ENCODE data around the gene ETFDH. TPM values are rescaled to one million over a fixed set of nuclear protein-coding genes. Genes with fewer than 3 reads are reported as not detected.

ETFDH gene
- total and polyA plus RNA-seq, 9 of the 15 experiments (the other 6 are each of a cell fraction or from before 2014, with no cell fraction given): 14.6 to 33.6 (median 25.9) TPM

DNA sequence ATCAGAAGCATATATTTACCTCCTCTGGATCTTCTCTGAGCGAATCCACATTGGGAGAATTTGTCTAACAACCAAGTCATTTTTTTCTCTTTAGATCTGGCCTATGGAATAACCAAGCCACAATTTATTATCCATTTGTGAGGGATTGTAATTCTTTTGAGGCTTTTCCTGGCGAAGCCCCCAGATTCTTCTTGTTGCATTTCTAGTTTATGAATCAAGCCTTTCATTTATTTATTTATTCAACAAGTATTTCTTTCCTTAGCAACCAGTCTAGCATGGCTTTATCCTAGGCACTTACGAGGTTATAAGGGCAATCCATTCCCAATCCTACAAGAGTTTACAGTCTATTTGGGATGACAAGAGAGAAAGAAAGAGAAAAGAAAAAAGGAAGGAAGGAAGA, 78.3 kb downstream of the ETFDH start:
- H3K9me1 ChIP-seq (ENCODE audit: control insufficient read depth, insufficient read depth, low read length): no peaks in the 10 kb centered on the region
- CTCF ChIA-PET (ENCODE audit: low intra/inter-chr PET ratio): no interaction called here
- H3K27ac ChIP-seq (ENCODE audit: extremely low read depth, low read depth, low read length): no peak overlapping the region
- H3K27me3 ChIP-seq (ENCODE audit: control insufficient read depth in 2 of 2, insufficient read depth in 2 of 2, low read length in 2 of 2): no peaks in the 10 kb centered on the region
- ATAC-seq (no peak), DNase-seq (ENCODE audit: extremely low read depth in 1 of 4, low spot score in 3 of 4) (no peak), FAIRE-seq (no peak)
- H2AFZ ChIP-seq (ENCODE audit: low read depth, low read length): no peak overlapping the region; the same call in 1 of the 2 replicates
- H3K4me1 ChIP-seq (replicated peaks in 1 of 2; ENCODE audit: control insufficient read depth in 2 of 2, insufficient read depth in 2 of 2, low read length in 2 of 2): no peaks in the 10 kb centered on the region; a peak in 1 of 5 replicates
- POLR2A ChIA-PET: no interaction called here
- no peaks in the 10 kb centered on the region for H4K20me1 ChIP-seq (replicated peaks; ENCODE audit: control insufficient read depth, insufficient read depth, low read length)
- no peaks in the 10 kb centered on the region for H3K79me2 ChIP-seq (ENCODE audit: control insufficient read depth, insufficient read depth, low read length)
- WGBS (ENCODE audit: insufficient coverage, low coverage, missing lambda C conversion rate): 25% methylated on average over 3 of the region's 3 CpGs
- no peak overlapping the region for H3K9ac ChIP-seq (ENCODE audit: insufficient read depth in 1 of 2, low read depth in 2 of 2, low read length in 2 of 2)
- no peaks in the 10 kb centered on the region for H3K9me3 ChIP-seq (replicated peaks; ENCODE audit: control insufficient read depth, insufficient read depth, low read depth, low read length)
- BruUV-seq (replicated peaks): no TSS peak
- intact Hi-C loops (cut with micrococcal nuclease): no loop called here
- H3K4me2 ChIP-seq (ENCODE audit: insufficient read depth, low read length): no peak overlapping the region
- no peak overlapping the region for H3K4me3 ChIP-seq
- in situ Hi-C loops (cut with MboI): no loop called here
- TF ChIP-seq BMI1 (IDR thresholded peaks at IDR 0.05; ENCODE audit: low read length) (no peak), ARID2 (IDR thresholded peaks at IDR 0.05) (no peak), MTA3 (IDR thresholded peaks at IDR 0.05; ENCODE audit: borderline replicate concordance) (no peak), MTA1 (IDR thresholded peaks at IDR 0.05; ENCODE audit: borderline replicate concordance) (no peak), KLF13 (tag; IDR thresholded peaks at IDR 0.05; ENCODE audit: borderline replicate concordance, low read depth) (no peak), SPI1 (IDR thresholded peaks at IDR 0.05; ENCODE audit: borderline replicate concordance, low read depth, low read length) (no peak), ZC3H4 (CRISPR knock-in tag; IDR thresholded peaks at IDR 0.05; ENCODE audit: borderline replicate concordance) (no peak), ZNF79 (CRISPR knock-in tag; IDR thresholded peaks at IDR 0.05; ENCODE audit: low read depth) (no peak)
- TF ChIP-seq, protein P1, sequence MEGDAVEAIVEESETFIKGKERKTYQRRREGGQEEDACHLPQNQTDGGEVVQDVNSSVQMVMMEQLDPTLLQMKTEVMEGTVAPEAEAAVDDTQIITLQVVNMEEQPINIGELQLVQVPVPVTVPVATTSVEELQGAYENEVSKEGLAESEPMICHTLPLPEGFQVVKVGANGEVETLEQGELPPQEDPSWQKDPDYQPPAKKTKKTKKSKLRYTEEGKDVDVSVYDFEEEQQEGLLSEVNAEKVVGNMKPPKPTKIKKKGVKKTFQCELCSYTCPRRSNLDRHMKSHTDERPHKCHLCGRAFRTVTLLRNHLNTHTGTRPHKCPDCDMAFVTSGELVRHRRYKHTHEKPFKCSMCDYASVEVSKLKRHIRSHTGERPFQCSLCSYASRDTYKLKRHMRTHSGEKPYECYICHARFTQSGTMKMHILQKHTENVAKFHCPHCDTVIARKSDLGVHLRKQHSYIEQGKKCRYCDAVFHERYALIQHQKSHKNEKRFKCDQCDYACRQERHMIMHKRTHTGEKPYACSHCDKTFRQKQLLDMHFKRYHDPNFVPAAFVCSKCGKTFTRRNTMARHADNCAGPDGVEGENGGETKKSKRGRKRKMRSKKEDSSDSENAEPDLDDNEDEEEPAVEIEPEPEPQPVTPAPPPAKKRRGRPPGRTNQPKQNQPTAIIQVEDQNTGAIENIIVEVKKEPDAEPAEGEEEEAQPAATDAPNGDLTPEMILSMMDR (IDR thresholded peaks at IDR 0.05 in 2 of 3, conservative IDR thresholded peaks at IDR 0.05 in 1 of 3; ENCODE audit: insufficient read depth in 2 of 3, low read depth in 1 of 3, low read length in 3 of 3): no peak
- TF ChIP-seq, protein P2, sequence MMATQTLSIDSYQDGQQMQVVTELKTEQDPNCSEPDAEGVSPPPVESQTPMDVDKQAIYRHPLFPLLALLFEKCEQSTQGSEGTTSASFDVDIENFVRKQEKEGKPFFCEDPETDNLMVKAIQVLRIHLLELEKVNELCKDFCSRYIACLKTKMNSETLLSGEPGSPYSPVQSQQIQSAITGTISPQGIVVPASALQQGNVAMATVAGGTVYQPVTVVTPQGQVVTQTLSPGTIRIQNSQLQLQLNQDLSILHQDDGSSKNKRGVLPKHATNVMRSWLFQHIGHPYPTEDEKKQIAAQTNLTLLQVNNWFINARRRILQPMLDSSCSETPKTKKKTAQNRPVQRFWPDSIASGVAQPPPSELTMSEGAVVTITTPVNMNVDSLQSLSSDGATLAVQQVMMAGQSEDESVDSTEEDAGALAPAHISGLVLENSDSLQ (IDR thresholded peaks at IDR 0.05): no peak
- TF ChIP-seq, protein P3, sequence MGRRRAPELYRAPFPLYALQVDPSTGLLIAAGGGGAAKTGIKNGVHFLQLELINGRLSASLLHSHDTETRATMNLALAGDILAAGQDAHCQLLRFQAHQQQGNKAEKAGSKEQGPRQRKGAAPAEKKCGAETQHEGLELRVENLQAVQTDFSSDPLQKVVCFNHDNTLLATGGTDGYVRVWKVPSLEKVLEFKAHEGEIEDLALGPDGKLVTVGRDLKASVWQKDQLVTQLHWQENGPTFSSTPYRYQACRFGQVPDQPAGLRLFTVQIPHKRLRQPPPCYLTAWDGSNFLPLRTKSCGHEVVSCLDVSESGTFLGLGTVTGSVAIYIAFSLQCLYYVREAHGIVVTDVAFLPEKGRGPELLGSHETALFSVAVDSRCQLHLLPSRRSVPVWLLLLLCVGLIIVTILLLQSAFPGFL (CRISPR knock-in tag; IDR thresholded peaks at IDR 0.05): no peak
- TF ChIP-seq, protein P4, sequence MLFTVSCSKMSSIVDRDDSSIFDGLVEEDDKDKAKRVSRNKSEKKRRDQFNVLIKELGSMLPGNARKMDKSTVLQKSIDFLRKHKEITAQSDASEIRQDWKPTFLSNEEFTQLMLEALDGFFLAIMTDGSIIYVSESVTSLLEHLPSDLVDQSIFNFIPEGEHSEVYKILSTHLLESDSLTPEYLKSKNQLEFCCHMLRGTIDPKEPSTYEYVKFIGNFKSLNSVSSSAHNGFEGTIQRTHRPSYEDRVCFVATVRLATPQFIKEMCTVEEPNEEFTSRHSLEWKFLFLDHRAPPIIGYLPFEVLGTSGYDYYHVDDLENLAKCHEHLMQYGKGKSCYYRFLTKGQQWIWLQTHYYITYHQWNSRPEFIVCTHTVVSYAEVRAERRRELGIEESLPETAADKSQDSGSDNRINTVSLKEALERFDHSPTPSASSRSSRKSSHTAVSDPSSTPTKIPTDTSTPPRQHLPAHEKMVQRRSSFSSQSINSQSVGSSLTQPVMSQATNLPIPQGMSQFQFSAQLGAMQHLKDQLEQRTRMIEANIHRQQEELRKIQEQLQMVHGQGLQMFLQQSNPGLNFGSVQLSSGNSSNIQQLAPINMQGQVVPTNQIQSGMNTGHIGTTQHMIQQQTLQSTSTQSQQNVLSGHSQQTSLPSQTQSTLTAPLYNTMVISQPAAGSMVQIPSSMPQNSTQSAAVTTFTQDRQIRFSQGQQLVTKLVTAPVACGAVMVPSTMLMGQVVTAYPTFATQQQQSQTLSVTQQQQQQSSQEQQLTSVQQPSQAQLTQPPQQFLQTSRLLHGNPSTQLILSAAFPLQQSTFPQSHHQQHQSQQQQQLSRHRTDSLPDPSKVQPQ (CRISPR knock-in tag; IDR thresholded peaks at IDR 0.05; ENCODE audit: borderline replicate concordance): no peak
- no peaks in the 10 kb centered on the region for H3K36me3 ChIP-seq (ENCODE audit: control insufficient read depth, insufficient read depth, low read length)

Data from K562 (cell line).